Body of pancreas (tissue), 4 donors: ENCODE measurements around the gene EYS. TPM values are rescaled to one million over a fixed set of nuclear protein-coding genes. Genes with fewer than 3 reads are reported as not detected.
A peak's percentile ranks its signal among the peaks of the same experiment; 100 is the strongest.

Source experiments
- ATAC-seq: fragments of 150-250 bp; one replicate; pipeline ENCODE4 v1.9.1; 2016
- DNase-seq, 4 donors: peaks; one replicate each; pipeline ENCODE4 v3.0.0-alpha.2; 2019
- H3K27ac ChIP-seq, 4 donors: fragments of 200-600 bp; sonication (generic); 1 replicate in 3 of 4; 2 replicates in 1 of 4; pipeline versions ENCODE4 v1.5.1 to v1.6.1; 2016 to 2019; ENCODE audit warnings: mild to moderate bottlenecking in 1 of 4, mixed read lengths in 1 of 4, moderate library complexity in 1 of 4
- H3K27me3 ChIP-seq, 2 donors: fragments of 200-600 bp; sonication (generic); one replicate each; pipeline ENCODE4 v1.6.0; 2016; ENCODE audit warnings: mild to moderate bottlenecking in 1 of 2
- H3K36me3 ChIP-seq, 2 donors: fragments of 200-600 bp; sonication (generic); replicated peaks in 1 of 2; 2 replicates each; pipeline ENCODE4 v1.5.1; 2016; ENCODE audit warnings: low read depth in 2 of 2; ENCODE audit not compliant: insufficient read depth in 1 of 2
- H3K4me1 ChIP-seq: fragments of 200-600 bp; sonication (generic); one replicate; pipeline ENCODE4 v1.6.0; 2016
- H3K4me3 ChIP-seq, 2 donors: fragments of 200-600 bp; sonication (generic); 1 replicate in 1 of 2; 2 replicates in 1 of 2; pipeline ENCODE4 v1.5.1; 2016 to 2019
- H3K9me3 ChIP-seq, 3 donors: fragments of 200-600 bp; sonication (generic); 1 replicate in 2 of 3; 2 replicates in 1 of 3; pipeline ENCODE4 v1.5.1; 2016
- POLR2A ChIP-seq, 3 donors: fragments of 450-650 bp; IDR thresholded peaks; one replicate each; pipeline ENCODE4 v1.6.1; 2016; ENCODE audit warnings: antibody characterized with exemption in 3 of 3, mild to moderate bottlenecking in 2 of 3
- WGBS, 2 donors: methylation state at CpG; one replicate each; pipeline ENCODE4 v1.1.5; 2017; 5-methylcytosine and 5-hydroxymethylcytosine counted together
- intact Hi-C: fragments of 100-400 bp; cut with DNase I; formaldehyde crosslinking; loops from one replicate; pipeline ENCODE4 v1.15.1; 2023
- total RNA-seq, 2 donors: library from RNA; depleted of rRNA; stranded (reverse); fragments of >200 nt; gene quantifications; one replicate each; pipeline ENCODE4 v1.1.0, GENCODE V29; 2016
- TF ChIP-seq, protein P1 (sequence below), 7 experiments: fragments of 450-650 bp in 4 of 7; fragments of 200-600 bp in 3 of 7; sonication (generic) in 3 of 7; IDR thresholded peaks; one replicate each; pipeline ENCODE4 v1.5.1; 2016 to 2019; ENCODE audit warnings: antibody characterized with exemption in 7 of 7

EYS gene
- total RNA-seq, 2 donors from 2014 or later, result 0.26 TPM; not detected in 1

- 66 to 77% methylated on average over 4 of the region's 4 CpGs for WGBS, 2 donors
- no peaks in the 10 kb centered on the region for H3K36me3 ChIP-seq
- DNase-seq (no peak), ATAC-seq (no peak)
- no peaks in the 10 kb centered on the region for H3K27me3 ChIP-seq
- no peak overlapping the region for H3K4me3 ChIP-seq
- TF ChIP-seq, protein P1, sequence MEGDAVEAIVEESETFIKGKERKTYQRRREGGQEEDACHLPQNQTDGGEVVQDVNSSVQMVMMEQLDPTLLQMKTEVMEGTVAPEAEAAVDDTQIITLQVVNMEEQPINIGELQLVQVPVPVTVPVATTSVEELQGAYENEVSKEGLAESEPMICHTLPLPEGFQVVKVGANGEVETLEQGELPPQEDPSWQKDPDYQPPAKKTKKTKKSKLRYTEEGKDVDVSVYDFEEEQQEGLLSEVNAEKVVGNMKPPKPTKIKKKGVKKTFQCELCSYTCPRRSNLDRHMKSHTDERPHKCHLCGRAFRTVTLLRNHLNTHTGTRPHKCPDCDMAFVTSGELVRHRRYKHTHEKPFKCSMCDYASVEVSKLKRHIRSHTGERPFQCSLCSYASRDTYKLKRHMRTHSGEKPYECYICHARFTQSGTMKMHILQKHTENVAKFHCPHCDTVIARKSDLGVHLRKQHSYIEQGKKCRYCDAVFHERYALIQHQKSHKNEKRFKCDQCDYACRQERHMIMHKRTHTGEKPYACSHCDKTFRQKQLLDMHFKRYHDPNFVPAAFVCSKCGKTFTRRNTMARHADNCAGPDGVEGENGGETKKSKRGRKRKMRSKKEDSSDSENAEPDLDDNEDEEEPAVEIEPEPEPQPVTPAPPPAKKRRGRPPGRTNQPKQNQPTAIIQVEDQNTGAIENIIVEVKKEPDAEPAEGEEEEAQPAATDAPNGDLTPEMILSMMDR (IDR thresholded peaks at IDR 0.05), result no peak
- no peak for TF ChIP-seq POLR2A (IDR thresholded peaks at IDR 0.05)
- no peaks in the 10 kb centered on the region for H3K9me3 ChIP-seq
- no peaks in the 10 kb centered on the region for H3K4me1 ChIP-seq
- no peak overlapping the region for H3K27ac ChIP-seq
- intact Hi-C loops, result no loop called here
Observed at GRCh38 chr6:64848467-64848866, 858.6 kb downstream of the EYS start.

GRCh38 chr6:64847396-64847795, 859.6 kb downstream of the EYS start:
- intact Hi-C loops, result no loop called here
- DNase-seq, result no peak
- H3K27ac ChIP-seq, result no peak overlapping the region
- no peaks in the 10 kb centered on the region for H3K4me1 ChIP-seq
- no peaks in the 10 kb centered on the region for H3K9me3 ChIP-seq
- no peak for TF ChIP-seq POLR2A (IDR thresholded peaks at IDR 0.05)
- TF ChIP-seq, protein P1 (IDR thresholded peaks at IDR 0.05), result no peak
- no peak overlapping the region for H3K4me3 ChIP-seq
- WGBS, 2 donors, result 73 to 88% methylated on average over 1 of the region's 1 CpG
- ATAC-seq, result no peak
- H3K27me3 ChIP-seq, result no peaks in the 10 kb centered on the region
- H3K36me3 ChIP-seq, result no peaks in the 10 kb centered on the region

DNA sequence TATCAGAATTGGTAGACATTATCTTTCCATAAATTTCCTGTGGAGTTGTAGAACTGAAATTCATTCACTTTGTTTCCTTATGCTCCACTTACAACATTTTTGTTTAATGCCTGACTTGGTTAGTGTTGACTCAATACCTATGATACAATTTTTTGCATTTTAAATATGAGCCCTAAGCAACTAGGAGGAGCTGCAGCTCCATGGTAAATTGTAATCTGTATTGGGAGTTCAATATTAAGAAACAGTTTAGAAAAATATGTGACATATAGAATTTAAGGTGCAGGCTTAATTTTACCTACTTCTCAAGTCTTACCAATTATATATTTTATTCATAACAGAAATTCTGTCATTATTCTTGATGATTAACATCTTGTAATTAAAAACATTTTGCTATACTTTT, 868.3 kb downstream of the EYS start:
- H3K27ac ChIP-seq, result no peak overlapping the region
- no peaks in the 10 kb centered on the region for H3K4me1 ChIP-seq
- H3K27me3 ChIP-seq, result no peaks in the 10 kb centered on the region
- H3K36me3 ChIP-seq, result no peaks in the 10 kb centered on the region
- intact Hi-C loops, result no loop called here
- no peak for TF ChIP-seq POLR2A (IDR thresholded peaks at IDR 0.05)
- TF ChIP-seq, protein P1 (IDR thresholded peaks at IDR 0.05), result peak in 6 of 7 experiments; percentile 12 to 64 (median 49)
- ATAC-seq (peak; percentile 55), DNase-seq (peak in 1 of 4 donors; percentile 2)
- H3K4me3 ChIP-seq, result no peak overlapping the region
- H3K9me3 ChIP-seq, result no peaks in the 10 kb centered on the region

- H3K36me3 ChIP-seq, result no peaks in the 10 kb centered on the region
- H3K27me3 ChIP-seq, result no peaks in the 10 kb centered on the region
- H3K4me3 ChIP-seq, result no peak overlapping the region
- no peaks in the 10 kb centered on the region for H3K4me1 ChIP-seq
- intact Hi-C loops, result no loop called here
- 73 to 76% methylated on average over 2 of the region's 2 CpGs for WGBS, 2 donors
- H3K9me3 ChIP-seq, result no peaks in the 10 kb centered on the region
- no peak for ATAC-seq
- TF ChIP-seq, protein P1 (IDR thresholded peaks at IDR 0.05), result no peak
- no peak for TF ChIP-seq POLR2A (IDR thresholded peaks at IDR 0.05)
- DNase-seq, result no peak
- H3K27ac ChIP-seq, result no peak overlapping the region
Observed at GRCh38 chr6:64831680-64832079, 875.3 kb downstream of the EYS start.

DNA sequence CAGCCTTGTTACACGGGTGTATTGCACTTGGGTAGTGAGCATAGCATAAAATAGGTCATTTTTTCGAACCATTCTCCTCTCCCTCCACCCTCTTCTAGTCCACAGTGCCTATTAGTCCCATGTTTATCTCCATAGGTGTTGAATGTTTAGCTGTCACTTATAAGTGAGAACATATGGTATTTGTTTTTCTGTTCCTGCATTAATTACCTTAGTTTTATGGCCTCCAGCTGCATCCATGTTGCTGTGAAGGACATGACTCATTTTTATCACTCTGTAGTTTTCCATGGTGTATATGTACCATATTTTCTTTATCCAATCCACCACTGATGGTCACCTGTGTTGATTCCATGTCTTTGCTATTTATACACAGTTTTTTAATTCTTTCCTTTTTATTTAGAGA, 889.5 kb downstream of the EYS start:
- H3K4me1 ChIP-seq, result no peaks in the 10 kb centered on the region
- H3K9me3 ChIP-seq, result no peaks in the 10 kb centered on the region
- TF ChIP-seq, protein P1 (IDR thresholded peaks at IDR 0.05), result no peak
- no peak for TF ChIP-seq POLR2A (IDR thresholded peaks at IDR 0.05)
- WGBS, 2 donors, result 55 to 81% methylated on average over 2 of the region's 2 CpGs
- H3K4me3 ChIP-seq, result no peak overlapping the region
- no peak overlapping the region for H3K27ac ChIP-seq
- DNase-seq (no peak), ATAC-seq (no peak)
- no peaks in the 10 kb centered on the region for H3K36me3 ChIP-seq
- H3K27me3 ChIP-seq, result no peaks in the 10 kb centered on the region
- intact Hi-C loops, result no loop called here
